ENCODE measurements around the gene METTL3.

Gene METTL3

DNA sequence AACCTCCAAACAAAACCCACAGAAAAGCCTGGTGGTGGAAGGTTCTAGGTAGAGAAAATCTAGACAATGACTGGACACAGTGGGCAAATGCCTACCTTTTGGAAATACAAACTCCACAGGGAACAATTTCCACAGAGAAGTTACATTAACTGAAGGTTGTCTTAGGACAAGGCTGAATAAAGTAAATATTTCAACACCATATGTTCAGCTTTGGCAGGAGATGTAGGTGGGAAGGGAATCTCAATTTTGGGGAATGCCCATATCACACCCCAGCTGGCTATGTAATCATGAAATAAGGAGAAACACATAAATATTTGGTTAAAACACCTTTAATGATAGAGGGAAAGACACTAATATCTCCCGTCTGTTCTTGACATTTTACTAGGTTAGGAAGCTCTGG lies 9.6 kb upstream of the METTL3 start:
- DNase-seq (ENCODE audit: low read depth): no peak
- no peak for TF ChIP-seq CTCF (conservative IDR thresholded peaks at IDR 0.05; ENCODE audit: control insufficient read depth, insufficient read depth, low read depth, low read length)
- H3K4me3 ChIP-seq (ENCODE audit: control insufficient read depth, low read depth, low read length): no peak overlapping the region

DNA sequence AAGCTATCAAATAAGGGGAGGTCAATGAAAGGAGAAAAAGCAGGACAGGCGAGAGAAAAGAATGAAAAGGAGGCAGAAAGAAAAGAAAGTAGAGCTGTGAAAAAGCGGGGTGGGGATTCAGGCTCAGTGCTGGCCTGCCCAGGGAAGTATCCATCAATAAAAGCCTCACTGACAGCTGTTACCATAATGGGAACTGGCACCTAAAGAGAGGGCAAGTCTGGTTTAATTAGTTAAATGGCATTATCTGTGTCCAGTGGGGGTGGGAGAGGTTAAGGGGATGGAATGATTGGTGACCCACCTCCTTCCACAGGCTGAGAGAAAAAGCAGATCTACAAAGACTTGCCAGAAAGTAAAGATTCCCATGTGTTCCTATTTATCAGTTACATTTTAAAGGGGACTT lies 7.6 kb upstream of the METTL3 start:
- no peak for DNase-seq (ENCODE audit: low read depth)
- no peak overlapping the region for H3K4me3 ChIP-seq (ENCODE audit: control insufficient read depth, low read depth, low read length)
- TF ChIP-seq CTCF (conservative IDR thresholded peaks at IDR 0.05; ENCODE audit: control insufficient read depth, insufficient read depth, low read depth, low read length): no peak

DNA sequence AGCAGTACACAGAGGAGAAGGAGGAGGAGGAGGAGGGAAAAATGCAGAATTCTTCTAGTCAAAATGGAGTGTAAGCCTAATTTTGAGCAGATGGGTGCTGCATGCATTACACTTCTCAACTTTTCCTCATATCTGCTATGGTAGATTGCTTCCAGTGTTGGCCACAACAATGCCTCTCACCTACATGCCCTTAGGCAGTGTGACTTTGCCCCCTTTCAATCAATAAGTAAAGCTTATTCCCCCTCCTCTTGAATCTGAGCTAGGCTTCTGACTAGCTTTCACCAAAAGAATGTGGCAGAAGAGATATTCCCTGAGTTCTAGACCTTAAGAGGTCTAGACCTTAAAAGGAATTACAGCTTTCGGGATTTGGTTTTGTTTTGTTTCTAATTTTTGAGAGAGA lies 3.2 kb upstream of the METTL3 start:
- no peak overlapping the region for H3K4me3 ChIP-seq (ENCODE audit: control insufficient read depth, low read depth, low read length)
- DNase-seq (ENCODE audit: low read depth): no peak
- no peak for TF ChIP-seq CTCF (conservative IDR thresholded peaks at IDR 0.05; ENCODE audit: control insufficient read depth, insufficient read depth, low read depth, low read length)

DNA sequence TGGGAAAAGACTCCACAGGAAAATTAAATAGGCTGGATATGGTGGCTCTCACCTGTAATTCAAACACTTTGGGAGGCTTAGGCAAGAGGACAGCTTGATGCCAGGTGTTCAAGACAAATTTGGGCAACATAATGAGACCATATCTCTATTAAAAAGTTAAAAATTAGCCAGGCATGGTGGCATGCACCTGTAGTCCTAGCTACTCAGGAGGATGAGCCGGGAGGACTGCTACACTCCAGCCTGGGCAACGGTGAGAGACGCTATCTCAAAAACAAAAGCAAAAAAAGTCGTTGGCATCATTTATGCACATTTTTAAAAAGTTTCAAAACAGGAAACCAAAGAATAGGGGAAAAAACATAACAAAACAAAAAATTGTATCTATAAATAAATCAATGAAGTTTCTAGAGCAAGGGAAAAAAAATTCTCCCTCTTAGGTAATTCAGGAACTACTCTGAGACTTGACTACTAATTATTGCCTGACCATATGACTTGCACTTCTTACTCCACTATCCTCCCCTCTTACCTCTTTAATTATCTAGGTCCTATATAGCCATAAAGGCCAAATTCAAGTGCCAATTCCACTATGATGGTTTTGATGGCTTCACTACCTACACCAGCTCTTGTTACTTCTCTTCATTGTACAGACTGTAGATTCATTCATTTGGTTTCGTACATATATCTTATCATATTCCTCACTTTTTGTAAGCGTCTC lies 1.6 kb downstream of the METTL3 start:
- no peak for TF ChIP-seq CTCF (conservative IDR thresholded peaks at IDR 0.05; ENCODE audit: control insufficient read depth, insufficient read depth, low read depth, low read length)
- no peak for DNase-seq (ENCODE audit: low read depth)
- H3K4me3 ChIP-seq (ENCODE audit: control insufficient read depth, low read depth, low read length): peak overlapping the region; percentile 97

- TF ChIP-seq CTCF (conservative IDR thresholded peaks at IDR 0.05; ENCODE audit: control insufficient read depth, insufficient read depth, low read depth, low read length): no peak
- no peak overlapping the region for H3K4me3 ChIP-seq (ENCODE audit: control insufficient read depth, low read depth, low read length)
- no peak for DNase-seq (ENCODE audit: low read depth)
Measured at GRCh38 chr14:21506557-21506956, 4.6 kb downstream of the METTL3 start.

DNA sequence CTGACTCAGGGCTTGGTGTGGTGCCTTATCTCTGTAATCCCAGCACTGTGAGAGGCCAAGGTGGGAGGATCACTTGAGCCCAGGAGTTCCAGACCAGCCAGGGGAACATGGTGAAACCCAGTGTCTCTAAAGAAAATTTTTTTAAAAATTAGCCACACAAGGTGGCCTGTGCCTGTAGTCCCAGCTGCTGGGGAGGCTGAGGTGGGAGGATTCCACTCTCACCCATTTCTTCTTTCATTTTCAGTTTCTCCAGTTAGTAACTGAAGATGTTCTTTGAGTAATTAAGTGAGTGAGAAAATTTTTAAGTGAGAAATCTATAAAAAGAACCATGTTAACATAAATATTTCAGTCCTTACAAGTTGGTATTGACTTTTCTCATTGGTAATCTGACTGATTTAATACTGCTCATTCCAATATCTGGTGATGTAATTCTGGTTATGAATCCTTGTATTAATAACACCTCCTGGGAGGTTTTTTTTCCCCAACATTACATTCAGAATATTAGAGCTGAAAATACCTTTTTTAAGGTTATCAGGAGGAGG lies 6.1 kb downstream of the METTL3 start:
- TF ChIP-seq CTCF (conservative IDR thresholded peaks at IDR 0.05; ENCODE audit: control insufficient read depth, insufficient read depth, low read depth, low read length): no peak

More for the DNA sequence above, 6.1 kb downstream of the METTL3 start:
- DNase-seq (ENCODE audit: low read depth): no peak
- H3K4me3 ChIP-seq (ENCODE audit: control insufficient read depth, low read depth, low read length): no peak overlapping the region
